T follicular helper cell (primary cell): ENCODE measurements around the gene RAI14.

Experiments used
- DNase-seq: peaks from one replicate; pipeline ENCODE4 v3.0.0-alpha.2; 2020; ENCODE audit warnings: low read depth

Gene RAI14

DNA sequence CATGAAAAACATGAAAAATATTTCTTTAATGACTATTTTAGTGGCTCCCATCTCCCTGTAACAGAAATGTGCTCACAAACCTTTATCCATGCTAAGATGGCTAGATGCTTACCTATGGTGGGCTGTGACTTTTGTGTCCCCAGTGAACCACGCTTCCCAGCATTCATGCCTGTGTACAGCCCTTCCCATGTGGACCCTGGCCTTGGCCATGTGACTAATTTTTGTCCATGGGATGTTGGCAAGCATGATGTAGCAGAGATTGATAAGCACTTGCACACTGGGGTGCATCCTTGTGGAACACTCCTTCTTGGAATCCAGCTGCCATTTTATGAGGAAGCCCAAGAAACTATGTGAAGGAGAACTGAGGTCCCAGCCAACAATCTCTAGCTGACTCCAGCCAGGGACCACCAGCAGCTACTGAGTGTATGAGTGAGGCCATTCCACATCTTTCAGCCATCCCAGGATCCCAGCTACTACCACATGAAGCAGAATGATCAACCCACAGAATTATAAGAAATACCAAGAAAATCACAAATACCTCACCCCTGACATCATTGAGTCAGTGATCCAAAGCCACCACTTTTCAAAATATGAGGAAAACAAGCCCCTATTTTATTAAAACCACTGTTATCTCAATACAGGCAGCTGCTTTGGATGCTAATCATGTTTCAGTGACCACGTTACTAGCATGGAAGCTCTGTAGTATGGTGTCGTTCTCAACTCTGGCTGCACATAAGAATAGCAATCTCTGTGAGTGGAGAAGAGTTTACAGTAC, 16.1 kb upstream of the RAI14 start:
- no peak for DNase-seq

DNA sequence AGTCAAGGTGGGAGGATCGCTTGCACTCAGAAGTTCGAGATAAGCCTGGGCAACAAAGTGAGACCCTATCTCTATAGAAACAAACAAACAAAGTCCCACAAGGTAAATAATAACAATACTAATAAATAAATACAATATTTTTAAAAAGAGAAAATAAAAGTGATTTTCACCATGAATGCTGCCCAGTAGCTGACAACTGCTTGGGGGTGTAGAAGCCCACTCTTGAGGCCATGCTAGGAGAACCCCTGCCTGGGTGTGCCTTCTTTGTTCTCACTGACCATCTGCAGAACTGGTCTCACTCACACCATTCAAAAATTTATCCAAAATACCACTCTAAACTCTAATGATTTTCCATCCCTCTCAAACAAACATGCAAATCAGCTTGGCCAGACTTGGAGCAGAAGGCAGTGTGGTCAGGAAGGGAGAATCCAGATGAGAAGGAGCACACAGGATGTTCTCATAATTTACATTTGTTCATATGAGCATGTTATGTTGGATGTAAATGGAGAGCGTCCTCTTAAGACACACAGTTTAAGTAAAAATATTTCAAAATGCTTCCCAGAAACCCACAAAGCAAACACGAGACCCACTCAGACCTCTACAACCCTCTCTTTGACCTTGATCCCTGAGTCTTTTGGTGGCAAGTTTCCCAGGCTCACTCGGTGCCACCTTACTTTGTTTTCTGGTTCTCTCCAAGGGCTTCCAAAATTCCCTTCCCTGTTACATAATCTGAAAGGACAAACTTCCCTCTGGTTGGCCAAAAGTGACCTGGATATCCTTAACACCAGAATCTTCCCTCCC, 7.9 kb upstream of the RAI14 start:
- no peak for DNase-seq

GRCh38 chr5:34648840-34649158, 7.3 kb upstream of the RAI14 start:
- no peak for DNase-seq

DNA sequence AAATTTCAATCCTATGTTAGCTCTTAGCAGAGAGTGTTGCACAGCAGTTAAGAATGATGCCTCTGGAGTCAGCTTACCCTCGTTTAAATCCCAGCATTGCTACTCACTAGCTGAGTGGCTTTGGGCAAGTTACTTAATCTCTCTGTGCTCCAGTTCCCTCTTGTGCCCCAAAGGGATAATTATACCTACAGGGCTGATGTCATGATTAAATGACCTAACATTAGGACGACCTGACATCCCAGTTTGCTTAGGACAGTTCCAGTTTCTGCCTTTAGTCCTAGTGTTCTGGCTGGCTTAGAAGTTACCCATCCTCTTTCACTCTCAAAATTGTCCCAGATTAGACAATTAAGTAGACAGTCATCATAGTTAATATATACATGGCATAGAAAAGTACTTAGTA, 4.3 kb upstream of the RAI14 start:
- no peak for DNase-seq

DNA sequence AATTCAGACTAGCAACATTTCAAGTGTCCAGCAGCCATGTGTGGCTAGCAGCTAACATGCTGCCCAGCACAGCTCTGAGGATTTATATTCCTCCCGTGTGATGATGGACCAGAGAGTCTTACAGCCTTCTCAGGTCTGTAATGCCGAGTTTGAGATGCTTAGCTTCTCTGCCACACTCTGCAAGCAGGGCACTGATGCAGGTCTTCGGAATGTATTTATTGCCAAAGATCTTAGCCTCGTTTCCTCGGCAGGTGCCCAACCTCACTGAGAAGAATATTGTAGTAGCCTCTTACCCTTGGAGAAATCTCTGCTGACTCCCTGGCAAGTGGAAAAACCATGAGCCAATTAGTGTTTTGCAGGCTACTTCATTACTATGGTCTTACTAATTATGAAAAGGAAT, 3.7 kb upstream of the RAI14 start:
- DNase-seq = no peak

DNA sequence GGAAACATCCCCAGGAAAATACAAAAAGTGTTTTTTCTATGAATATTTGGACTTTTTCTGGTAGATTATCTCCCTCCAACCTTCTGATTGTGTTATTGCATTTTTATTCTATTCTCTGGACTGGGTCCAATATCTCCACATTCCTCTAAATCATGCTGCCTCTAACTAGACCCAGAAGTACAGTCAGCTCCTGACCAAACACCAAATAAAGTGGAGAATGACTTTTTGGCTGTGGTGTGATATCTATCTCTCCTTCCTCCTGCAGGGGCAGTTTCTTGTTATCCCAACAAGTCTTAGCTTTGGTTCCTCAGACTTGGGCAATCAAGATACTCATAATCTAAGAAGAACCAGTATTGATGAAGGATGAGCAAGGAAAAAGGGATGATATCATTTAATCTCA, 3.2 kb upstream of the RAI14 start:
- DNase-seq = no peak

DNA sequence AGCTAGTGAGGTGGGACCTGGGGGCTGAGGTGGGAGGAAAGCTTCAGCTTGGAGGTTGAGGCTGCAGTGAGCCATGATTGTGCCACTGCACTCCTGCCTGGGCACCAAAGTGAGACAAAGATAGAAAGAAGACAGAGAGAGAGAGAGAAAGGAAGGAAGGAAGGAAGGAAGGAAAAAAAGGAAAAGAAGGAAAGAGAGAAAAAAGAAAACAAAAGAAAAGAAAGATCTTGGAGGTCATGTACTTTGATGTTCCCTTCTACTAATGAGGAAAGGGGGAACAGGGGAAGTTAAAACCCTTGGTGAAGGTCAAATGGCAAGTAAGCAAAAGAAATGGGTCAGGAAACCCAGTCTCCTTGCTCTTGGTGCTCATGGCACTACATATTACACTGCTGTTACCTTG, 2.4 kb upstream of the RAI14 start:
- no peak for DNase-seq

GRCh38 chr5:34655354-34655991, 655 bp upstream of the RAI14 start:
- no peak for DNase-seq

GRCh38 chr5:34656700-34657273, 659 bp downstream of the RAI14 start:
- no peak for DNase-seq

DNA sequence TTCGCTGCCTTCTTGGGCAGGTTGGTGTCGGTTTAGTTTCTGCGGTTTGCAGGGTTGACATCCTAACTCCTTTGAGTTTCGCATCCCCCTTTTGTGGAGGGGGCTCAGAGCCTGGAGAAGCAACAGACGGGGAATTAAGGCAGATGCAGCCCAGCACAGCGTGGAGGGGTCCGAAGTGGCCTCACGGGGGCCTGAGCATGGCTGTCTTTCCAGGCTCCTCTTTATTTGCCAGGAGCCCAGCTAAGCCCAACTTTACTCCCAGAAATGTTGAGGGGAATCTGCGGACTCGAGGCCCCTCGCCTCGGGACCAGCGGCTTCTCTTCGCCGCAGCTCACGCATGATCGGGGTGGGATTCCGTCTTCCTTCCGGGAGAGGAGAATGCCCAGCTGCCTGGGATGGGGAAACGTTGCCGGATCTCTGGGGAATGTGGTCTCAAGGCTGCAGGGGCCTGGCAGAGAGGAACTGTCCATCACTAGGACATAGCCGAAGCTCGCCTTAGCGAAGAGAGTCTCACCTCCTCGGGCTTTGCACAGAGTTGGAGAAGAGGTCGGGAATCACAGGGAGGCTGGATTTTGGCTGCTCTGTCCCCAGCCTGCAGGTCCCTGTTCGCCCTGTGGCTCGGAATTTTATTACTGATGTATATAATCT, 1.3 kb downstream of the RAI14 start:
- no peak for DNase-seq

DNA sequence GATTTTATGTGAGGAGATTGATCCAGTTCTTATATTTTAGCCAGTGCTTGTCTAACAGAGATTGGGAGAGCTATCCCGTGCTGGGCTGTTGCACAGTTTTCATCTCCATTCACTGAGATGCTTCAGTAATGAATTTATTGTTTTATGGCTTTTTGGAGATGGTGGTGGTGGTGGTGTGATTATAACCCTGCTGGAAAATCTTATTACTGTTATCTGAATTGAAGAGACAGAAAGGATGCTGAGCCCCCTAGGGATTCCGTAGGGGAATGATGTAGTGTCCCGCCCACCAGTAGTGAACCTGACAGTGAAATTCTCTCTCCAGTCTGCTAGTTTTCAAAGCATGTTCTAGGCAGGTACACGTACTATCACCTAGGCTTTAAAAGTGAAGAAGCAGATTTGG, 1.9 kb downstream of the RAI14 start:
- DNase-seq = no peak

- no peak for DNase-seq
Measured at GRCh38 chr5:34659168-34659567, 3.0 kb downstream of the RAI14 start.

- DNase-seq = no peak
Measured at GRCh38 chr5:34660444-34660843, 4.3 kb downstream of the RAI14 start.

- DNase-seq = no peak
Measured at GRCh38 chr5:34663771-34664496, 7.8 kb downstream of the RAI14 start.

GRCh38 chr5:34666392-34667080, 10.4 kb downstream of the RAI14 start:
- no peak for DNase-seq

DNA sequence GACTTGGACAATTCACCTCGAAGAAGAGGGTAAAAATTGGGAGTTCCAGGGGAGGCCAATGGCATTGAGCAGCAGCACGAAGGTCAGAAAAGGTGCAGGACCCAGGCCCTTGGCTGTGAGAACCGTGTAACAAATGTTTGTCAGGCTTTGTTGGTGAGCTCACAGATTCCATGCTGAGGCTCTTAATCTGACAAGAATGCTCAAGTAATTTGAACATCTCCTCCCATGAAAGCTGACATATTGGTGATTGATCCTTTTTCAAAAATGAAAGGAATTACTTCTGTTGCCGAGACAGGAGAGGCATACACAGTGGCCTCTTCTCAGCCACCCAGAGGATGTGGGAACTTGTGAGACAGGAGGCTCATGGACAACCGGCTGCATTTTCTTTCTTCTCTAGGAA, 11.6 kb downstream of the RAI14 start:
- DNase-seq = no peak

- DNase-seq = no peak
Measured at GRCh38 chr5:34669931-34670516, 13.9 kb downstream of the RAI14 start.

GRCh38 chr5:34672196-34672595, 16.1 kb downstream of the RAI14 start:
- DNase-seq = no peak

DNA sequence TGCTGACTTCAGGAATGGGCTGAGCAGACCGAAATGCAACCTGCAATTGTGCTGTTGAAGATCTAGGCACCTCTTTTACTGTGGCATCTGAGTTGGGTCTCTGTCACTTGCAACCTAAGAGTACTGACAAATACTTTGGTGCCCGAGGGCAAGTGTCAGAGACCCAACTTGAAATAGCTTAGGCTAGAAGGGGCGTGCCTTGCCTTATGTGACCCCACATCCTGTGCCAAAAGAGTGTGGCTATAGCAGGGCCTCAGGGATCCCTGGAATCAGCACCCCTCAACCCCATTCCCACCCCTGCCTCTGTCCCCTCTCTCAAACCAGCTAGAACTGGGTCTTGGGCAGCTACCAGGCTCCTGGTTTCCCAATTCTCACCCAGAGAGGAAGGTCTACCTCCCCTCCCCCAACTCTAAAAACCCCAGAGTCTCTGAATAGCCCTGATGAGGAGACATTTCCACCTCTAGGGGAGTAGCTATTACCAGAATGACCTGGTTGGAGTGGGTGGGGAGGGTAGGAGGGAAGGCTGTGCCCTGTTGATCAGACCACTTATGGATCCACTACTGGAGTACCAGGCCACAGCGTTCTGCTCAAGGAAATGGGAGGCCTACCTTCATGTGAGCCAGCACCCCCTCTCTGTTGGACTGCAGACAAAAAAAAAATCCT, 17.5 kb downstream of the RAI14 start:
- DNase-seq = no peak

- no peak for DNase-seq
Measured at GRCh38 chr5:34674187-34674586, 18.1 kb downstream of the RAI14 start.
